Endothelial cell (in vitro differentiated cells): ENCODE results near the gene CYFIP1. TPM values are rescaled to one million over a fixed set of nuclear protein-coding genes. Genes with fewer than 3 reads are reported as not detected.

Experiments
- DNase-seq: peaks from one replicate; pipeline ENCODE4 v3.0.0; 2021; ENCODE audit warnings: low spot score
- H3K27ac Mint-ChIP-seq: one replicate; pipeline ENCODE4 v1.8.0; 2021; ENCODE audit warnings: mixed read lengths, inconsistent platforms; ENCODE audit not compliant: unreplicated experiment
- H3K27me3 Mint-ChIP-seq: one replicate; pipeline ENCODE4 v1.8.0; 2021; ENCODE audit warnings: mild to moderate bottlenecking, moderate library complexity, mixed read lengths, inconsistent platforms; ENCODE audit not compliant: unreplicated experiment
- H3K36me3 Mint-ChIP-seq: one replicate; pipeline ENCODE4 v1.8.0; 2021; ENCODE audit warnings: mild to moderate bottlenecking, low read depth, mixed read lengths, inconsistent platforms; ENCODE audit not compliant: unreplicated experiment
- H3K4me1 Mint-ChIP-seq: one replicate; pipeline ENCODE4 v1.8.0; 2021; ENCODE audit warnings: mild to moderate bottlenecking, mixed read lengths, inconsistent platforms; ENCODE audit not compliant: unreplicated experiment
- H3K4me3 Mint-ChIP-seq: one replicate; pipeline ENCODE4 v1.8.0; 2021; ENCODE audit warnings: mild to moderate bottlenecking, mixed read lengths, inconsistent platforms; ENCODE audit not compliant: unreplicated experiment
- H3K9me3 Mint-ChIP-seq: one replicate; pipeline ENCODE4 v1.8.0; 2021; ENCODE audit warnings: mixed read lengths, inconsistent platforms; ENCODE audit not compliant: unreplicated experiment
- CTCF ChIP-seq: fragments of 200-600 bp; sonication (generic); IDR thresholded peaks from one replicate; pipeline ENCODE4 v1.5.0; 2021; ENCODE audit warnings: antibody characterized with exemption; ENCODE audit not compliant: unreplicated experiment
- total RNA-seq: library from RNA; stranded (reverse); fragmentation: NEBNext Ultra II Directional; extraction: Animal tissue kit (Norgen Biotek cat#: 25700); gene quantifications from one replicate; pipeline ENCODE4 v1.2.1, GENCODE V29; 2021; ENCODE audit not compliant: unreplicated experiment

The CYFIP1 gene
- total RNA-seq, 1 donor from 2014 or later: 154 TPM

GRCh38 chr15:22868495-22868894 is 111.7 kb downstream of the CYFIP1 start:
- Mint-ChIP-seq H3K36me3 (peaks cover 53% of the 10 kb centered on the region), H3K4me1 (peaks cover 9% of the 10 kb centered on the region), H3K27me3 (peaks cover 2% of the 10 kb centered on the region), H3K27ac (no peak overlapping the region), H3K9me3 (no peaks in the 10 kb centered on the region), H3K4me3 (no peak overlapping the region)
- DNase-seq: no peak
- no peak for TF ChIP-seq CTCF

- Mint-ChIP-seq H3K36me3 (peaks cover 52% of the 10 kb centered on the region), H3K4me3 (no peak overlapping the region), H3K27ac (no peak overlapping the region), H3K9me3 (no peaks in the 10 kb centered on the region), H3K27me3 (no peaks in the 10 kb centered on the region), H3K4me1 (peaks cover 3% of the 10 kb centered on the region)
- no peak for DNase-seq
- no peak for TF ChIP-seq CTCF
Measured at GRCh38 chr15:22867886-22868285, 112.3 kb downstream of the CYFIP1 start.

DNA sequence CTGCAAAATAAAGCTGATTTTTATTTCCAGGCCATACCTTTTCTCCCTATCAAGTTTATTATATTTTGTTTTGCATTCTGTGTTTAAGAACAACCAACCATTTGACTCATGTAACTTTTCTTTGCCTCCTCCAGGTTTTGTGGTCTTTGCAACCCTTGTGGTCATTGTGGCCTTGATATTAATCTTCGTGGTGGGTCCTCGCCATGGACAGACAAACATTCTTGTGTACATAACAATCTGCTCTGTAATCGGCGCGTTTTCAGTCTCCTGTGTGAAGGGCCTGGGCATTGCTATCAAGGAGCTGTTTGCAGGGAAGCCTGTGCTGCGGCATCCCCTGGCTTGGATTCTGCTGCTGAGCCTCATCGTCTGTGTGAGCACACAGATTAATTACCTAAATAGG is 114.1 kb downstream of the CYFIP1 start:
- no peaks in the 10 kb centered on the region for H3K9me3 Mint-ChIP-seq
- H3K36me3 Mint-ChIP-seq: peaks cover 48% of the 10 kb centered on the region
- TF ChIP-seq CTCF: no peak
- H3K27me3 Mint-ChIP-seq: no peaks in the 10 kb centered on the region
- H3K27ac Mint-ChIP-seq: no peak overlapping the region
- no peak for DNase-seq
- no peaks in the 10 kb centered on the region for H3K4me1 Mint-ChIP-seq
- H3K4me3 Mint-ChIP-seq: peak overlapping the region; percentile 64

- TF ChIP-seq CTCF: no peak
- no peak overlapping the region for H3K4me3 Mint-ChIP-seq
- H3K36me3 Mint-ChIP-seq: peaks cover 54% of the 10 kb centered on the region
- no peak overlapping the region for H3K27ac Mint-ChIP-seq
- DNase-seq: no peak
- no peaks in the 10 kb centered on the region for H3K27me3 Mint-ChIP-seq
- H3K4me1 Mint-ChIP-seq: no peaks in the 10 kb centered on the region
- no peaks in the 10 kb centered on the region for H3K9me3 Mint-ChIP-seq
Measured at GRCh38 chr15:22863356-22863755, 116.8 kb downstream of the CYFIP1 start.

GRCh38 chr15:22861161-22861560 is 119.0 kb downstream of the CYFIP1 start:
- no peak for TF ChIP-seq CTCF
- DNase-seq: no peak
- H3K4me1 Mint-ChIP-seq: no peaks in the 10 kb centered on the region
- H3K36me3 Mint-ChIP-seq: peaks cover 53% of the 10 kb centered on the region
- no peak overlapping the region for H3K4me3 Mint-ChIP-seq
- no peak overlapping the region for H3K27ac Mint-ChIP-seq
- H3K9me3 Mint-ChIP-seq: no peaks in the 10 kb centered on the region
- H3K27me3 Mint-ChIP-seq: no peaks in the 10 kb centered on the region
